Omental fat pad (tissue), 4 donors: ENCODE results near the gene INPP4B. TPM values are rescaled to one million over a fixed set of nuclear protein-coding genes. Genes with fewer than 3 reads are reported as not detected.
A peak's percentile ranks its signal among the peaks of the same experiment; 100 is the strongest.

Experiments
- ATAC-seq: fragments of 150-250 bp; one replicate; pipeline ENCODE4 v1.9.1; 2016; ENCODE audit warnings: mild to moderate bottlenecking, moderate library complexity; ENCODE audit not compliant: low FRiP score
- DNase-seq: peaks from one replicate; pipeline ENCODE4 v3.0.0-alpha.2; 2019; ENCODE audit warnings: low spot score
- CTCF ChIP-seq, 3 donors: fragments of 450-650 bp; IDR thresholded peaks; one replicate each; pipeline ENCODE4 v1.5.1; 2016 to 2017; ENCODE audit warnings: antibody characterized with exemption in 3 of 3, mild to moderate bottlenecking in 3 of 3, moderate library complexity in 2 of 3
- total RNA-seq, 4 donors: library from RNA; depleted of rRNA; stranded (reverse); fragments of >200 nt; gene quantifications; one replicate each; pipeline ENCODE4 v1.1.0, GENCODE V29; 2016

The INPP4B gene
- total RNA-seq, 4 donors from 2014 or later, result 6.6 to 54.2 (median 14.2) TPM

- no peak for ATAC-seq
- no peak for TF ChIP-seq CTCF (IDR thresholded peaks at IDR 0.05)
- no peak for DNase-seq
These were observed 266.7 kb downstream of the INPP4B start for GRCh38 chr4:142579443-142579842.

- TF ChIP-seq CTCF (IDR thresholded peaks at IDR 0.05), result no peak
- ATAC-seq, result no peak
These were observed 271.8 kb downstream of the INPP4B start for GRCh38 chr4:142574306-142574705.

GRCh38 chr4:142572071-142572470, 274.0 kb downstream of the INPP4B start:
- ATAC-seq (no peak), DNase-seq (no peak)
- TF ChIP-seq CTCF (IDR thresholded peaks at IDR 0.05), result no peak

More at GRCh38 chr4:142574306-142574705, 271.8 kb downstream of the INPP4B start:
- no peak for DNase-seq

- ATAC-seq, result peak; percentile 90
- TF ChIP-seq CTCF (IDR thresholded peaks at IDR 0.05), result no peak
- DNase-seq, result no peak
These were observed 278.3 kb downstream of the INPP4B start for GRCh38 chr4:142567620-142568451.

GRCh38 chr4:142567199-142567598, 278.9 kb downstream of the INPP4B start:
- DNase-seq, result no peak
- peak; percentile 44 for ATAC-seq
- TF ChIP-seq CTCF (IDR thresholded peaks at IDR 0.05), result no peak

- DNase-seq (no peak), ATAC-seq (no peak)
- TF ChIP-seq CTCF (IDR thresholded peaks at IDR 0.05), result no peak
These were observed 279.3 kb downstream of the INPP4B start for GRCh38 chr4:142566777-142567176.

GRCh38 chr4:142566243-142566642, 279.9 kb downstream of the INPP4B start:
- TF ChIP-seq CTCF (IDR thresholded peaks at IDR 0.05), result no peak
- DNase-seq, result no peak
- ATAC-seq, result no peak
